Gastrocnemius medialis (tissue), 4 donors: ENCODE measurements around the gene MED13L. TPM values are rescaled to one million over a fixed set of nuclear protein-coding genes. Genes with fewer than 3 reads are reported as not detected.
"Not testable (repeated sequence)": the region's sequence is repeated elsewhere in the genome, so short reads cannot be mapped to it uniquely, and the experiment has no call there.

Source experiments
- ATAC-seq, 2 donors: fragments of 150-250 bp; one replicate each; pipeline ENCODE4 v1.9.1; 2016
- DNase-seq, 2 donors: peaks; one replicate each; pipeline ENCODE4 v3.0.0-alpha.2; 2019
- H3K27ac ChIP-seq, 4 donors: fragments of 200-600 bp; sonication (generic); 1 replicate in 1 of 4; 2 replicates in 3 of 4; pipeline ENCODE4 v1.5.1; 2016 to 2018; ENCODE audit warnings: mild to moderate bottlenecking in 2 of 4, moderate library complexity in 1 of 4
- H3K27me3 ChIP-seq, 3 donors: fragments of 200-600 bp; sonication (generic) in 2 of 3; 1 replicate in 1 of 3; 2 replicates in 2 of 3; pipeline versions ENCODE4 v1.5.1 to v1.6.0; 2016 to 2019; ENCODE audit warnings: mild to moderate bottlenecking in 1 of 3, moderate library complexity in 1 of 3
- H3K36me3 ChIP-seq, 2 donors: fragments of 200-600 bp; sonication (generic) in 1 of 2; one replicate each; pipeline ENCODE4 v1.5.1; 2017 to 2018
- H3K4me1 ChIP-seq, 2 donors: fragments of 200-600 bp; sonication (generic) in 1 of 2; one replicate each; pipeline ENCODE4 v1.5.1; 2016 to 2017; ENCODE audit warnings: mild to moderate bottlenecking in 2 of 2
- H3K4me3 ChIP-seq, 4 donors: fragments of 200-600 bp; sonication (generic) in 3 of 4; 1 replicate in 1 of 4; 2 replicates in 3 of 4; pipeline ENCODE4 v1.5.1; 2016 to 2019; ENCODE audit warnings: mild to moderate bottlenecking in 2 of 4
- H3K9me3 ChIP-seq, 3 donors: fragments of 200-600 bp; sonication (generic) in 2 of 3; 1 replicate in 1 of 3; 2 replicates in 2 of 3; pipeline ENCODE4 v1.5.1; 2016 to 2019
- CTCF ChIP-seq, 5 experiments: fragments of 450-650 bp in 3 of 5; fragments of 200-600 bp in 2 of 5; sonication (generic) in 2 of 5; IDR thresholded peaks in 4 of 5; conservative IDR thresholded peaks in 1 of 5; 1 replicate in 4 of 5; 2 replicates in 1 of 5; pipeline ENCODE4 v1.5.1; 2016 to 2019; ENCODE audit warnings: antibody characterized with exemption in 5 of 5, mild to moderate bottlenecking in 3 of 5, moderate library complexity in 3 of 5
- POLR2A ChIP-seq, 2 donors: fragments of 450-650 bp; IDR thresholded peaks; one replicate each; pipeline ENCODE4 v1.6.1; 2017; ENCODE audit warnings: antibody characterized with exemption in 2 of 2, mild to moderate bottlenecking in 2 of 2, moderate library complexity in 2 of 2
- in situ Hi-C, 4 donors: fragments of 200-750 bp; cut with MboI; loops; one replicate each; pipeline versions ENCODE4 v1.15.0 to v1.8.0; 2017; ENCODE audit warnings: low sequenced_read_pairs in 4 of 4
- intact Hi-C: fragments of 100-400 bp; cut with DNase I; formaldehyde crosslinking; loops from one replicate; pipeline ENCODE4 v1.15.1; 2023; ENCODE audit warnings: low total_unique reads
- total RNA-seq, 4 donors: library from RNA; depleted of rRNA; stranded (reverse); fragments of >200 nt; gene quantifications; one replicate each; pipeline versions ENCODE4 v1.1.0 to v1.2.3, GENCODE V29; 2016

Gene MED13L
- total RNA-seq, 4 donors from 2014 or later: 59.5 to 92.6 (median 74.1) TPM

GRCh38 chr12:116284396-116284795 is 6.9 kb upstream of the MED13L start:
- DNase-seq (no peak), ATAC-seq (no peak)
- Histone ChIP-seq H3K27ac (no peak overlapping the region), H3K36me3 (no peaks in the 10 kb centered on the region), H3K4me3 (no peak overlapping the region), H3K27me3 (no peaks in the 10 kb centered on the region), H3K9me3 (no peaks in the 10 kb centered on the region), H3K4me1 (no peaks in the 10 kb centered on the region)
- intact Hi-C loops: no loop called here
- TF ChIP-seq POLR2A (IDR thresholded peaks at IDR 0.05): no peak
- TF ChIP-seq CTCF (IDR thresholded peaks at IDR 0.05 in 4 of 5, conservative IDR thresholded peaks at IDR 0.05 in 1 of 5): no peak
- in situ Hi-C loops: no loop called here

- intact Hi-C loops, ATAC-seq, H3K4me3 ChIP-seq, H3K4me1 ChIP-seq, H3K36me3 ChIP-seq, H3K27ac ChIP-seq, H3K27me3 ChIP-seq, in situ Hi-C loops, DNase-seq, H3K9me3 ChIP-seq: not testable (repeated sequence)
These were observed 6.4 kb upstream of the MED13L start for GRCh38 chr12:116283881-116284280.

- no peaks in the 10 kb centered on the region for H3K9me3 ChIP-seq
- H3K27me3 ChIP-seq: no peaks in the 10 kb centered on the region
- no peak for TF ChIP-seq POLR2A (IDR thresholded peaks at IDR 0.05)
- TF ChIP-seq CTCF (IDR thresholded peaks at IDR 0.05 in 4 of 5, conservative IDR thresholded peaks at IDR 0.05 in 1 of 5): no peak
- intact Hi-C loops: no loop called here
- peaks cover 0 to 4% of the 10 kb centered on the region in 2 donors for H3K4me1 ChIP-seq
- H3K27ac ChIP-seq: no peak overlapping the region
- in situ Hi-C loops: no loop called here
- ATAC-seq: no peak
- peak overlapping the region in 2 of 4 donors; percentile 6 to 32 for H3K4me3 ChIP-seq
- no peak for DNase-seq
- H3K36me3 ChIP-seq: no peaks in the 10 kb centered on the region
These were observed 5.1 kb upstream of the MED13L start for GRCh38 chr12:116282371-116283286.

- H3K4me3 ChIP-seq: no peak overlapping the region
- no peaks in the 10 kb centered on the region for H3K9me3 ChIP-seq
- ATAC-seq (no peak), DNase-seq (no peak)
- in situ Hi-C loops: no loop called here
- H3K27ac ChIP-seq: no peak overlapping the region
- H3K4me1 ChIP-seq: peaks cover 0 to 6% of the 10 kb centered on the region in 2 donors
- H3K36me3 ChIP-seq: no peaks in the 10 kb centered on the region
- TF ChIP-seq CTCF (IDR thresholded peaks at IDR 0.05 in 4 of 5, conservative IDR thresholded peaks at IDR 0.05 in 1 of 5) (no peak), POLR2A (IDR thresholded peaks at IDR 0.05) (no peak)
- intact Hi-C loops: no loop called here
- H3K27me3 ChIP-seq: no peaks in the 10 kb centered on the region
These were observed 3.2 kb upstream of the MED13L start for GRCh38 chr12:116280595-116281290.

GRCh38 chr12:116278667-116279066 is 1.2 kb upstream of the MED13L start:
- no peaks in the 10 kb centered on the region for H3K36me3 ChIP-seq
- in situ Hi-C loops: loop anchor here in 2 of 4 donors (5.0 to 10.0 kb wide), 2 partner anchors 324 to 326 kb away; no protein-coding TSS in a partner anchor
- H3K4me3 ChIP-seq: peak overlapping the region in 1 of 4 donors; percentile 92
- no peak overlapping the region for H3K27ac ChIP-seq
- DNase-seq: no peak
- TF ChIP-seq CTCF (IDR thresholded peaks at IDR 0.05 in 4 of 5, conservative IDR thresholded peaks at IDR 0.05 in 1 of 5) (no peak), POLR2A (IDR thresholded peaks at IDR 0.05) (no peak)
- no peak for ATAC-seq
- intact Hi-C loops: loop anchor here (5.0 kb wide), 1 partner anchor 254 kb away; no protein-coding TSS in a partner anchor
- no peaks in the 10 kb centered on the region for H3K27me3 ChIP-seq
- no peaks in the 10 kb centered on the region for H3K9me3 ChIP-seq
- H3K4me1 ChIP-seq: peaks cover 18 to 27% of the 10 kb centered on the region in 2 donors
